Measurements from ENCODE around the gene CEP89. TPM values are rescaled to one million over a fixed set of nuclear protein-coding genes. Genes with fewer than 3 reads are reported as not detected.
"Not testable (repeated sequence)": the region's sequence is repeated elsewhere in the genome, so short reads cannot be mapped to it uniquely, and the experiment has no call there.

CEP89 gene
- 26.6 and 31.3 TPM in 2 replicates for polyA plus RNA-seq (2014; cell fraction: cytosol; rRNA removed)
- polyA plus RNA-seq (2014; cell fraction: nucleus; rRNA removed): 16.9 and 22.2 TPM in 2 replicates

DNA sequence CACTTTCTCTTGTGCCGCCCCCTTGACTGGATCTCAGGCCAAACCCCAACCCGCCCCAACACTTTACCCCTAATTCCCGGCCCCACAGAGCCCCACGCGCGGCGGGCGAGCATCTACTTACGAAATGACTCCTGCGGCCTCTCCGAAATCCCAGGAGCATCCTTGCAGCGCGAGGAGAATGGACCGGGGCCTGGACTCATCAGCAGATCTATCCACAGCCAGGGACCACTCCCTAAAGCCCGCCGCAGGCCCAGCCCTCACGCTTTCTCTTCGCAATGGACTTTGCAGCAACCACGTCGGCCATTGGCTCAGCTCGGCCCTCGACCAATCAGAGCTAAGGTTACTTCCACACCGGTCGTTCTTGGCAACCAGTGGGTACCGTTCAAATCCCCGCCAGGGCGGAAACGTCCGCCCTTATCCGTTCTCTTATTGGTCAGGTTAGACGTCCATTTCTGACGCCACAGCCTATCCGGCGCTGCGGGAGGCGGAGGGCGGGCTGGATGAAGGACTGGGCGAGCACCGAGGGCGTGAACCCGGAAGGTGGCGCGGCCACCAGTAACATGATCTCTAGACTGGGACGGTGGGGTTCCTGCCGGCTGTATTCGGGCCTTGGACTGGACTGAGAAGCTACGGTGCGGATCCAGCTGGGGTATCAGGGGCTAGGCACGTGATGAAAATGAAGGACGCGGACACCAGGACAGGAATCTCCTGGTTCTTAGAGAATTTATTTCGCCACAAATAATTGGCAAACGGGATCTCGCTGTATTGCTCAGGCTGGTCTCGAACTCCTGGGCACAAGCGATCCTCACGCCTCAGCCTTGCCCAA is at the start of gene CEP89, which contains the start of gene FAAP24:
Gene CEP89 (minus strand): TSS at position 244 of the 826 bp plus-strand sequence. CDS start 84 bp downstream, at position 160.
Gene FAAP24 (plus strand): TSS at position 528 of the 826 bp plus-strand sequence. CDS start 955 bp downstream, outside the sequence.
- DNase-seq (ENCODE audit: low spot score): peak; percentile 99

DNA sequence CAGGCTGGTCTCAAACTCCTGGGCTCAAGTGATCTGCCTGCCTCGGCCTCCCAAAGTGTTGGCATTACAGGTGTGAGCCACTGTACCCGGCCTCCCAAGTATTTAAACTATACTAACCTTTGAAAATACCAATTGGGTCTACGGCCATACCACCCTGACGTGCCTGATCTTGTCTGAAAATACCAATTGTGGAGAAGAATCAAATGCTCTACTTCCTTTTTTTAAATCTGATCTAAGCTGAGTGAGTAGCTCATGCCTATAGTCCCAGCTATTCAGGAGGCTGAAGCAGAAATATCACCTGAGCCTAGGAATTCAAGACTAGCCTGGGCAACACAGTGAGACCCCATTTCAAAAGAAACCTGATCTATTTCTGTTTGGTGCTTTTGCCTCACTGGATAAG is 39.1 kb upstream of the CEP89 start:
- not testable (repeated sequence) for DNase-seq (ENCODE audit: low spot score)

- DNase-seq (ENCODE audit: low spot score): no peak
These were observed 37.0 kb upstream of the CEP89 start for GRCh38 chr19:33008738-33009137.

GRCh38 chr19:33005440-33005839 is 33.7 kb upstream of the CEP89 start:
- no peak for DNase-seq (ENCODE audit: low spot score)

DNA sequence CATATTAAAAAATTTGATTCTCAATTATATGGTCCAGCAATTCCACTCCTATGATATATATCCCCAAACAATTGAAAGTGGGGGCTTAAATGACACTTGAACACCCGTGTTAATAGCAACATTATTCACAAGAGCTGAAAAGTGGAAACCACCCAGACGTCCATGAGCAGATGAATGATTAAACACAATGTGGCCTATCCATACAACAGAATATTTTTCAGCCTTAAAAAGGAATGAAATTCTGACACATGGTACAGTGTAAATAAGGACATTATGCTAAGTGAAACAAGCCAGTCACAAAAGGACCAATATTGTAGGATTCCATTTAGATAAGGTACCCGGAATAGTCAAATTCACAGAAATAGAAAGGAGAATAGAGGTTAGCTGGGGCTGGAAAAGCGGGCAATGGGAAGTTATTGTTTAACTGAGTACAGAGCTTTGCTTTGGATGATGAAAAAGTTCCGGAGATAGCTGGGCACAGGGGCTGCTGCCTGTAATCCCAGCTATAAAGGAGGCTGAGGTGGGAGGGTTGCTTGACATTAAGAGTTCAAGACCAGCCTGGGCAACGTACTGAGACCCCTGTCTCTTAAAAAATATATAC is 31.8 kb upstream of the CEP89 start:
- DNase-seq (ENCODE audit: low spot score): not testable (repeated sequence)

DNA sequence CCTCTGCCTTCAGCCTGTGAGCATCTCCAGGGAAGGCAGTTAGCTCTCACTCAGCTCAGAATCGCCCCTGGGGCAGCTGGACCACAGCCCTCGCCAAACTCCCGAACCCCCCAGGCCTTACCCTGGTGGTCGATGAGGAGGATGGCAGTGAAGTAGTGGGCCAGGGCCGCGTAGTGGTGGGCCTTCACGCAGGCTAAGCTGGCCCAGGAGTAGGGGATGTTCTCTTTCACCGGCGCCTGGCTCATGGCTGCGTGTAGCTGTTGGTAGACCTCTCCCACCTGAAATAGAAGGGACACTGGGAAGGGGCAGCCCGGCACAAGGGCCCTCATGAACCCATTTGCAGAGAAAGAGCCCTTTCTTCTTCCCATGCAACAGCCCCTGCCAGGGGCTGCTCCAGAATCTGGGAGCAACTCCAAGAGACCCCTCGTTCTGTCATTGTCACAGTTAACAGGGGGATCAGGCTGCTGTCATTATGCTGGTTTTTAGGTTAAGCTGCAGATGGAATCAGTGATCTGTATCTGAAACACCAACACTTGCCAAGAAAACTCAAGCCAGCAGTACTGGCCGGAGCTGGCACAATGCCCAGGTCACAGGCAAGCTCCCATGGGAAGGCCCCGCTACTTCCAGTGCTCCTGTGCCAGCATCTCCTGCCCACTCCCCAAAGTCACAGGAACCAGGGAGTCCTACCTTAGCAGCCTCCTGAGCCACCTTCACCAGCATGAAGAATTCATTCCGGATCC is 30.5 kb upstream of the CEP89 start:
- not testable (repeated sequence) for DNase-seq (ENCODE audit: low spot score)

DNA sequence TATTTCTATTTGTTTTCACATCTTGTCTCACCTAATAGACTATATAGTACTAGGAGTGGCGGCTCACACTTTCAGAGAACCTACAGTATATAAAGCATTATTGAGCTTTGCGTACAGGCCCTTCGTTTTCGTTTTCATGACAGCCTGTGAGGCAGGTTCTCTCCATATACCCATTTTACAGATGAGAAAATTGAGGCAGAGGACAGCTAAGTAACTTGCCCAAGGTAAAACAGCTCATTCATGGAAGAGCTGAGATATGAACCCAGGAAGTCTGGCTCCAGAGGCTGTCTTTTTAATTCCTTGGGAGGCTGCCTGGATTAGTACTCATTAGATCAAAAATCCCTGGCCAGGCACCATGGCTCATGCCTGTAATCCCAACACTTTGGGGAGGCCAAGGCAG is 29.2 kb upstream of the CEP89 start:
- no peak for DNase-seq (ENCODE audit: low spot score)

DNA sequence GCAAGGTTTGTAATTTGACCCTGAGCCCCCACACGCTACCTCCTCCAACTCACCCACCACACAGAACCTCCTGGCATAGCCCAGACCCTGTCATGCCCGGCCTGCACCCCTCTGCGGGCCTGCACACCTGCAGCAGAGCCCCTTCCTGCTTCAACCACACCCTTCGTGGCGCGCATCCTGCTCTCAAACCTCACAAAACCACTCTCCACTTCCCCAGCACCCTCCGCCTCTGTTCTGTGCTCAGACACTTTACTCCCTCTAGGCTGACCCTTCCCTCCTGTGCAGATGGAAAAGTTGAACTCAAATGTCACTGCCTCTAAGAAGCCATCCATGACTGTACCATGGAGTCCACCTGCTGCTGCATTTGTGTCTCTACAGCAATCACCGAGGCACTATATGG is 28.8 kb upstream of the CEP89 start:
- DNase-seq (ENCODE audit: low spot score): no peak

- DNase-seq (ENCODE audit: low spot score): no peak
These were observed 27.0 kb upstream of the CEP89 start for GRCh38 chr19:32998722-32999121.

GRCh38 chr19:32997716-32998355 is 26.1 kb upstream of the CEP89 start:
- DNase-seq (ENCODE audit: low spot score): no peak

DNA sequence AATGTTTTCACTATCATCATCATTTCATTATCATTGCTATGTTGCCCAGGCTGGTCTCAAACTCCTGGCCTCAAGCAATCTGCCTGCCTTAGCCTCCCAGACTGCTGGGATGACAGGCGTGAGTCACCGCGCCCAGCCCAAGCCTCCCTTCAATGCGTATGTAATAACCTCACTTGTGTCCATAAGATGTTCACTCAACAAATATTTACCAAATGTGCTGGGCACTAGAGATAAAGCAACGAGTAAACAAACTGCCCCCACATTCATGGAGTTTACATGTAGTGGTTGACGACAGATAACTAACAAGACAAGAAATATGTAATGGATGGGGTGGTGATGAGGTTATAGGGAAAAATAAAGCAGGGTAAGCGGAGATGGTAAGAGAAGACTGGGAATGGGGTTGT is 25.3 kb upstream of the CEP89 start:
- not testable (repeated sequence) for DNase-seq (ENCODE audit: low spot score)

DNA sequence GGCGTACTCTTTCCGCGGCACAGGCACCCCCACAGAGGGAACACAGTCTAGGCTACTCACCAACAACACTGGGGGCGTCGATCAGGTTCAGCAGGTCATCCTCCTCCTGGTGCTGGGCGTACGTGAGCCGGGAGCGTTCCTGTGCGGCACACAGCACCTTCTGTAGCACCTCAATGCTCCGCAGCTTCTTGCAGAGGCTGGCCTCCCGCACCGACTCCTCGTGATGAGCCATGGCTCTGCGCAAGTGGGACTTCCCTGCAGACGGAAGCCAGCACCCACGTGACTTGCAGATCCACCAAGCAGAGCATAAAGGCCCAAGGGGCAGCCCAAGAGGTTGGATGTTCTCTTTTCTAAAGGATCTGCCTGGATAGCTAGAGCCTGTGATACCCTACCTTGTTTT is 24.2 kb upstream of the CEP89 start:
- DNase-seq (ENCODE audit: low spot score): not testable (repeated sequence)

DNA sequence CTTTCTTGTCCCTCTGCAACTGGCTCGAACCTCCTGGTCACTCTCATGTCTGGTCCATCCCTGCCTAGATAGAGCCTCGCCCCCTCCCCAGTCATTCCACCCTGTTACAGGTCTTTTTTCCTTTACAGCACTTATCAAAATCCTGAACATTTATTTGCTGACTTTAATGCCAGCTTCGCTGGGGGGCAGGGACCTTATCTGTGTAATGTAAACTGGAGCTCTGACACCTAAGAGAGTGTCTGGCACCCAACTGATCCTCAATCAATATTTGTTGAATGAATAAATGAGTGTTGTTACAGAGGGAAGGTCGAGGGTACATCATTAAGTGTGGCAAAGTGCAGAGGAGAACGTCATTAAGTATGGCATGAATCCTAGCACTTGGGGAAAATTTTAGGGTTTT is 17.0 kb upstream of the CEP89 start:
- no peak for DNase-seq (ENCODE audit: low spot score)

DNA sequence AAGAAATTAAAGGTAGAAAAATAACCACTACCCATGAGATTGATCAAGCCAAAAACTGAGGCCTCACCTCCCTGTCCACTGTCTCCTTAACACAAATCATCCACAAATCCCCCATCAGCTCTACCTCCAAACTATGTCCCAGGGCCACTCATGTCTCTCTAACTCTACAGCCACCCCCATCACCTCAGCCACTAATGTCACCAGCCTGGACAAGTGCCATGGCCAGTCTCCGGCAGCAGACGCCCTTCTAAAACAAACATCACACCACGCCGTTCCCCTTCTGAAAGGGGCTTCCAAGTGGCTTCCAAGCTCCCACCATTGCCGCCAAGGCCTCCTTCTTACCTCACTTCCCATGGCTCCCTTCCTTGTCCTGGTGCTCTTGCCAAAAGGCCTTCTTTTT is 16.5 kb upstream of the CEP89 start:
- not testable (repeated sequence) for DNase-seq (ENCODE audit: low spot score)

DNA sequence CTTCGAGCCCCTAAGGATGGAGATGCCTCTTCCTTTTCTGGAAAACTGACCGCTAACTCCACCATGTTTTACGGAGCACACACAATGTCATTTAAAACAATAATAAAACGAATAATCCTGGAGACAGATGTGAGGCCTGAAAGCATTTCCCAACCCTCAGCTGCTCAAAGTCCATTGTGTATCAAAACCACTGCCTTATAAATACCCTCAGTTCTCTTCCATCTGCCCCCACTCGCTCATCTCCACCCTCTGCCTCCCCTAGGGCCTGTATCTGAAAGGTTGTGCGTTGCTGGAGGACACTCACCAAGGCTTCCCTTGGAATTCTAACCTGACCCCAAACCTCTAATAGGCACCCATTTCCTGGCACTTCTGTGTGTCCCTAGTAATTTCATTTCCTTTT is 10.7 kb upstream of the CEP89 start:
- not testable (repeated sequence) for DNase-seq (ENCODE audit: low spot score)

GRCh38 chr19:32979807-32980206 is 8.0 kb upstream of the CEP89 start:
- DNase-seq (ENCODE audit: low spot score): not testable (repeated sequence)

- not testable (repeated sequence) for DNase-seq (ENCODE audit: low spot score)
These were observed 6.1 kb upstream of the CEP89 start for GRCh38 chr19:32977813-32978212.

GRCh38 chr19:32977280-32977679 is 5.5 kb upstream of the CEP89 start:
- DNase-seq (ENCODE audit: low spot score): no peak

DNA sequence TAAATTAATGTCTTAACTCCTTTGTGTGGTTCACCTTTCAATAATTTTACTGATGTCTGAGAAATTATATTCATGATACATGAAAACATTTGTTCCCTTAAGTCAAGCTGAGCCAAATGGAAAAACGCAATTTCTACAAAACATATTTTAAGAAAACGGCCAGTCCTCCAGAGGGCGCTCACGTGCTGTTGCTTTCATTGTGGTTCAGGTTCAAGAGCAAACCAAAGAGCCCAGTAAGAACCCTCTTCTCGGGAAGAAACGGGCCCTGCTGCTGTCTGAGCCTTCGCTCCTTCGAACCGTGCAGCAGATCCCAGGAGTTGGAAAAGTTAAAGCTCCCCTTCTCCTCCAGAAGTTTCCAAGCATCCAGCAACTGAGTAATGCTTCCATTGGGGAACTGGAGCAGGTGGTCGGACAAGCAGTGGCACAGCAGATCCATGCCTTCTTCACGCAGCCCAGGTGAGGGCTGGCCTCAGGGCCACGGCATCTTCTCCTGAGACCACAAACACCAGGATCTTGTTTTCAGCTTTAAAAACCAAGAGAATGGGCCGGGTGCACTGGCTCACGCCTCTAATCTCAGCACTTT is 4.6 kb upstream of the CEP89 start:
- peak; percentile 39 for DNase-seq (ENCODE audit: low spot score)

DNA sequence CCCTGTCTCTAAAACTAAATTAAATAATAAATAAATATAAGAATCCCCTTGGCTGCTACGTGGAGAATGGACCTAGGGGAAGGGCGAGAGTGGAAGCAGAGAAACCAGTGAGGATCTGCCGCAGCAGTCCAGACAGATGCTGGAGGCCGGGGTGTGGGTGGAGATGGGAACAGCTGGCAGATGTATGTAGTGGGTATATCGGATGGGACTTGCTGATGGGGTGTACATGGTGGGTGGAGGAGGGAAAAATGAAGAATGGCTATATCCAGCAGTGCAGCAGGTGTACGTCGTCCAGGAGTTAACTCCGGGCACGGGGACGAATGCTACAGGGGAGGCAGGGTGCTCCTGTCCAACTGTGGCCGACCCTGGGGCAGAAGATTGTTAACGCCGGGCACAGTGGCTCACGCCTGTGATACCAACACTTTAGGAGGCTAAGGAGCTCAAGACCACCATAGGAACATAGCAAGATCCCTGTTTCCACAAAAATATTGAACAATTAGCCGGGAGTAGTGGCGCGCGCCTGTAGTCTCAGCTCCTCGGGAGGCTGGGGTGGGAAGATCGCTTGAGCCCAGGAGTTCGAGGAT is 654 bp downstream of the CEP89 start:
- no peak for DNase-seq (ENCODE audit: low spot score)

DNA sequence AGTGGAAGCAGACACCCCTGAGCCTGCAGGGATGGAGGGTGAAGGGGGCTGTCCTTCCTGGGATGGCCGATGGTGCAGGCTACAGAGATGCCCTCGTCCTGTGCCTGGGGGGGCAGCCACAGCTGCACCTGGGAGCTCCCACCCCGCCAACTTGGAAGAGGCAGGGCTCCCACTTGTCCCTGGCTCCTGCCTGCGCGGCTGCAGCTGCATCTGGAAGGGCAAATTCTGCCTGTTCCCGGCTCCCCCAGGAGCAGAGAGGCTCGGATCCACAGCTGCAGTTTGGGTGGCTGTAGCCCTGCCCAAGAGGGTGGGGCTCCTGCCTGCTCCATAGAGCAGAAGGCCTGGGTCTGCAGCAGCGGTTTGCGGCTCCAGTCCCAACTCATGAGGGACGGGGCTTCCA is 2.2 kb downstream of the CEP89 start:
- no peak for DNase-seq (ENCODE audit: low spot score)
